ENCODE results near the gene TSPAN33. TPM values are rescaled to one million over a fixed set of nuclear protein-coding genes. Genes with fewer than 3 reads are reported as not detected.
"Not testable (repeated sequence)": the region's sequence is repeated elsewhere in the genome, so short reads cannot be mapped to it uniquely, and the experiment has no call there.

Gene TSPAN33
- total RNA-seq, 2 experiments from 2014 or later: 9.3 to 11.0 TPM

- POLR2A ChIA-PET; H3K4me3 Mint-ChIP-seq; intact Hi-C loops (cut with micrococcal nuclease); DNase-seq; H3K36me3 Mint-ChIP-seq (ENCODE audit: low read depth); H3K9me3 Mint-ChIP-seq; H3K27me3 Mint-ChIP-seq; H3K27ac Mint-ChIP-seq; H3K4me1 Mint-ChIP-seq (ENCODE audit: low read depth); ATAC-seq: not testable (repeated sequence)
- CTCF ChIA-PET: interaction anchor here (1.0 to 15.1 kb wide), 17 partner anchors 8 to 246 kb away, joined by 3 to 320 read pairs (median 18); no protein-coding TSS in a partner anchor
Observed at GRCh38 chr7:129216821-129217416, 72.4 kb downstream of the TSPAN33 start.

GRCh38 chr7:129218514-129219062 lies 74.1 kb downstream of the TSPAN33 start:
- Mint-ChIP-seq H3K27me3 (peaks cover 4% of the 10 kb centered on the region), H3K4me1 (ENCODE audit: low read depth) (peaks cover 7% of the 10 kb centered on the region), H3K4me3 (no peak overlapping the region), H3K9me3 (no peaks in the 10 kb centered on the region), H3K36me3 (ENCODE audit: low read depth) (no peaks in the 10 kb centered on the region), H3K27ac (no peak overlapping the region)
- DNase-seq (peak; percentile 90), ATAC-seq (peak; percentile 91)
- intact Hi-C loops (cut with micrococcal nuclease): loop anchor here (1.0 kb wide), 2 partner anchors 53 to 80 kb away; no protein-coding TSS in a partner anchor
- peak; percentile 94 for TF ChIP-seq CTCF (IDR thresholded peaks at IDR 0.05)
- CTCF ChIA-PET: interaction anchor here (0.6 to 15.1 kb wide), 65 partner anchors 9 to 606 kb away, joined by 3 to 320 read pairs (median 8); partner anchors contain the start of genes ATP6V1F and STRIP2
- POLR2A ChIA-PET: interaction anchor here (0.7 to 1.6 kb wide), 7 partner anchors 10 to 124 kb away, joined by 3 to 6 read pairs (median 3); no protein-coding TSS in a partner anchor

- ChIA-PET CTCF (interaction anchor here (0.6 to 15.1 kb wide), 50 partner anchors 8 to 356 kb away, joined by 3 to 320 read pairs (median 10); partner anchors contain the start of genes ATP6V1F and STRIP2), POLR2A (interaction anchor here (0.7 to 1.6 kb wide), 6 partner anchors 10 to 124 kb away, joined by 3 to 6 read pairs (median 4); no protein-coding TSS in a partner anchor)
- intact Hi-C loops (cut with micrococcal nuclease); H3K4me1 Mint-ChIP-seq (ENCODE audit: low read depth); H3K27me3 Mint-ChIP-seq; H3K36me3 Mint-ChIP-seq (ENCODE audit: low read depth); H3K9me3 Mint-ChIP-seq; DNase-seq; ATAC-seq; H3K4me3 Mint-ChIP-seq; H3K27ac Mint-ChIP-seq: not testable (repeated sequence)
Observed at GRCh38 chr7:129219166-129219565, 74.7 kb downstream of the TSPAN33 start.

Other genes starting within 250 kb of the TSPAN33 start
- not detected for gene KCP, start 234.0 kb upstream of the TSPAN33 start, total RNA-seq
- 1 to 10 TPM; 6.5 to 7.7 TPM for gene IRF5, start 206.8 kb upstream of the TSPAN33 start, total RNA-seq
- gene TNPO3, start 89.6 kb upstream of the TSPAN33 start, total RNA-seq: 10 to 100 TPM; 58.4 to 59.3 TPM
- 1 to 10 TPM in 1 of 2 experiments, under 1 TPM in 1; 0.81 to 1.7 TPM for gene SMO, start 43.9 kb downstream of the TSPAN33 start, total RNA-seq
- 1 to 10 TPM; 8.1 to 9.6 TPM for gene AHCYL2, start 80.3 kb downstream of the TSPAN33 start, total RNA-seq